Stromal cell of bone marrow (primary cell): Measurements from ENCODE around the gene CARD11.

Experiments used
- DNase-seq: peaks from one replicate; pipeline ENCODE4 v3.0.0-alpha.2; 2012; ENCODE audit warnings: low read depth

CARD11 gene

GRCh38 chr7:2981103-2981480 lies 62.6 kb downstream of the CARD11 start:
- DNase-seq = no peak

DNA sequence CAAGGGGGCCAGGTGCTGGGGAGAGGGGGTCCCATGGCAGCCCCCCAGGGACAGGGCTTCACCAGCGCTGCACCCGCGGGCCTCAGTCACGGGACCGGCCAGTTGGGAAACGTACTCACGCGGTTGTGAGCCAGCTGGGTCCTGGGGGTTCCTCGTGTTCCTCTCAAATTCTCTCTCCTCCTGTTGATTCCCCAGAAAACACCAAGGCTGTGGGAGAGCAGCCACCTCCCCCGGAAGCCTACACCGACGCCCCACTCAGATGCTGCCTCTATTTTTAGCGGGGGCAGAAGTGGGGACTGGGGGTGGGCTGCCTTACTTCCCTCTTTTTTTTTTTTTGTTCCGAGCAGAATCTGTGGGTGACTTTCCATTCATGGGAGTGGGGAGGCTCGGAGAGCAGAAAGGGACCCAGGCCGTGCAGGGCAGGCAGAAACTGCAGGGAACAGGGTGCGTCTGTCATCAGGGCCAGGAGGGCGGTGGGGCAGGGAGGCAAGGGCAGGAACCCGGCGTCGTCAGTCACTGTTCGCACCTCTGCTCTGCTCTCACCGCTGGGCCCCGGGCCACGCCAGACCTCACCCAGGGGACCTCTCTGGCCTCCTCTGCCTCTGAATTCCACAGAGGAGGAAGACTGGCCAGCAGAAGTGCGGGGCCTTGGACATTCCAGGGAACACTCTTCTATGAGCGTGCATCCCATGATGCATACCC lies 63.1 kb downstream of the CARD11 start:
- DNase-seq = no peak

- DNase-seq = no peak
Observed at GRCh38 chr7:2979951-2980350, 63.7 kb downstream of the CARD11 start.

DNA sequence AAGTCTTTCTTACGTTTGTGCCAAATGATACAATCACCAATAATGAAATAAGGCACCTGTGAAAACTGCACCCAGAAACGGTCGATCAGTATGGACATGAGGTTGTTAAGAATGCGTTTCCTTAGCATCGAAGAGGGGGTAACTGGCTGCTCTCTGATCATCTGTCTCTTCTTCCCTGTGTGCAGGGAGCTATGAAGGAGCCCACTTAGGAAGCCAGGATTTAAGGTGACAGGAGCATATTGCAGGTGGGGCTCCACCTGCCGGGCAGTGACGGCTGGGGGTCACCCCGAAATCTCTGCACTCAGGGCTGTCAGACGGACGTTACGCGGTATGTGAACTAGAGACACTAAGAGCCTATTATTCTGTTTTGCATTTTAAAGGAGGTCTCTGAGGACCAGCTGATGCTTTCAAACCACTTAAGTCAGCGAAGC lies 64.5 kb downstream of the CARD11 start:
- no peak for DNase-seq

- DNase-seq = no peak
Observed at GRCh38 chr7:2978408-2978807, 65.3 kb downstream of the CARD11 start.

DNA sequence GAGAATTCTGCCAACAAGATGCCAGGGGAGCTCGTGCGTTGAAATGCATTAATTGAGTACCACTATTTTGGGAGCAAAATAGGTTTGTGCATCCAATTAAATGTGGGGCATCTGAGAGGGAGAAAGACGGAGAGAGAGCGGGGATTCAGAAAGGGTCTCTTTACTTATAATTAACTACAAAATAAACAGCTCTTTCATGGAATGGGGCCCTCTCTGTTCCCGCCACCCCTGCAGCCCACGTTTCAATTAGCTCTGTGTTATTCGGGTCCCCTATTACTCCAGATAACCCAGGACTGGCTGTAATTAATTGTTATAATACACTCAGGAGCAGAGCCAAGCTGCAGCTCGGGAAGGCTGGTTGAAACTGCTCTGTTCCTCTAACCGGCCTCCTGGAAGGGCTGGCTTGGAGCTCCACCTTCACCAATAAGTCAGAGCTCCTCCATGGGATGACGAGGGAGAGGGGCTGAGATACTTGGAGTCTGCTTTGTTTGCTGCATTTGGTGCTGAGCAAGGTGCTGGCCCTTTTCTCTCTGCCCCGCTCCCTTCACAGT lies 67.8 kb downstream of the CARD11 start:
- DNase-seq = no peak

GRCh38 chr7:2974093-2974819 lies 69.4 kb downstream of the CARD11 start:
- DNase-seq = no peak

DNA sequence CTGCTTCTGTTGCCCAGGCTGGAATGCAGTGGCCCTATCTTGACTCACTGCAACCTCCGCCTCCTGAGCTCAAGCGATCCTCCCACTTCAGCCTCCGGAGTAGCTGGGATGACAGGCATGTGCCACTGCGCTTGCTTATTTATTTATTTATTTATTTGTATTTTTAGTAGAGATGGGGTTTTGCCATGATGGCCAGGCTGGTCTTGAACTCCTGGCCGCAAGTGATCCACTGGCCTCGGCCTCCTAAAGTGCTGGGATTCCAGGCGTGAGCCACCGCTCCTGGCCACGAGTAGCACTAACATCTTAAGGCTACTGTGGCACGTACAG lies 70.9 kb downstream of the CARD11 start:
- DNase-seq = no peak

DNA sequence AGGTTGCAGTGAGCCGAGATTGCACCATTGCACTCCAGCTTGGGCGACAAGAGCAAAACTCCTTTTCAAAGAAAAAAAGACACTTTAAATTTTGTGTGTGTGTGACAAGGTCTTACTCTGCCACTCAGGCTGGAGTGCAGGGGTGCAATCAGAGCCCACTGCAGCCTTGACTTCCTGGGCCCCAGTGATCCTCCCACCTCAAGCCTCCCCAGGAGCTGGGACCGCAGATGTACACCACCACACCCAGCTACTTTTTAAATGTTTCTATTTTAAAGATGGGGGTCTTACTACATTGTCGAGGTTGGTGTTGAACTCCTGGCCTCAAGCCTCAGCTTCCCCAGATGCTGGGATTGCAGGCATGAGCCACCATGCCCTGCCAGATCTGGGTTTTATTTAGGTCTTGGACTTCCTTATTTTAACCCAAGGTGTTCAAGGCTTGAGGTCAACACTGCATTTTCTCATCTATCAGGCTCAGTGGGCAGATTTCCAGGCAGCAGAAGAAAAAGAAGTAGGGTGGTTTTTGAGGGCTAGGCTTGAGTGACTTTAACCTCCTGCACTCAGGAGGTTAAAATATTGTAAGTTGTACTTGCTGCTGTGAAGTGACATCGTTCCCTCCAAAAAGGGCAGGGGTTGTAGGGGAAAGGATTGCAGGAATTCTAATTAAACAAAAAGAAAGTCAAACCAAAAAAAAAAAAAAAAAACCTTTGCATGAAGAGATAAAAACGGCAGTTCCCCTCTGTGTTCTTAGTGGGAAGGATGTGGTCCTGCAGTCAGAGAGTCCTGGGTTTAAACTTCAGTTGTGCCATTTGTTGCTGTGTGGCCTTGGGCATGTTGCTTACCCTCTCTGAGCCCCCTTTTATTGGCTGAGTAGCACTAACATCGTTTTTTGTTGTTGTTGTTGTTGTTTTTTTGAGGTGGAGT lies 71.5 kb downstream of the CARD11 start:
- no peak for DNase-seq

DNA sequence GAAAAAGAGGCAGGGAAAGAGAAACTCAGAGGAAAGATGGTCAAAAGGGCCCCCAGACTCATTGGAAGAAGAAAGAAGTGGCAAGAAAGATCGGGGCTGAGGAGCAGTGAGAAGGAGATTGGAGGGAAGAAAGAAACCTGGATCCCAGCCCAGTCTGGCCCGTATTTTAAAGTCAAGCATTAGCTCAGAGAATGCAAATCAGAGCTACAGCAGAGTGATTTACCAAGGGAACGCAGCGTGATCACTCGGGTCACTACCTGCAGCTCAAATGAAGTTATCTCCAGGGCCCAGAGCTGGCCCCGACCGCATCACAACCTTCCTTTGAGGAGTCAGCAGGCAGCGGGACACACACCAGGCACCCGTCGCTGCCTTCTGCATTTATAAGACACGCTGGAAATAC lies 72.8 kb downstream of the CARD11 start:
- DNase-seq = no peak

GRCh38 chr7:2970307-2970664 lies 73.4 kb downstream of the CARD11 start:
- no peak for DNase-seq

DNA sequence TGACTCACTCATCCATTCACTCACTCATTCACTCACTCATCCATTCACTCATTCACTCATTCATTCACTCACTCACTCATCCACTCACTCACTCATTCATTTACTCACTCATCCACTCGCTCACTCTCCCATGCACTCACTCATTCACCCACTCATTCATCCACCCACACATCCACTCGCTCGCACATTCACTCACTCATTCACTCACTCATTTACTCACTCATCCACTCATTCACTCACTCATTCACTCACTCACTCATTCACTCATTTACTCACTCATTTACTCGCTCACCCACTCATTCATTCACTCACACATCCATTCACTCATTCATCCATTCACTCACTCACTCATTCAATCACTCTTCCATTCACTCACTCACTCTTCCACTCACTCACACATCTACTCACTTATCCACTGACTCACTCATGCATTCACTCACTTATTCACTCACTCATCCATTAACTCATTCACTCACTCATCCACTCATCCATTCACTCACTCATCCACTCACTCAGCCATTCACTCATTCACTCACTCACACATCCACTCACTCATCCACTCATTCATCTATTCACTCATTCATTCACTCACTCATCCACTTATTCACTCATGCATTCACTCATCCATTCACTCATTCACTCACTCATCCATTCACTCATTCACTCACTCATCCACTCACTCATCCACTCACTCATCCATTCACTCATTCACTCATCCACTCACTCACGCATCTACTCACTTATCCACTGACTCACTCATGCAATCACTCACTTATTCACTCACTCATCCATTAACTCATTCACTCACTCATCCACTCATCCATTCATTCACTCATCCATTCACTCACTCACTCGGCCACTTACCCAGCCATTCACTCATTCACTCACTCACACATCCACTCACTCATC lies 74.0 kb downstream of the CARD11 start:
- DNase-seq = no peak

DNA sequence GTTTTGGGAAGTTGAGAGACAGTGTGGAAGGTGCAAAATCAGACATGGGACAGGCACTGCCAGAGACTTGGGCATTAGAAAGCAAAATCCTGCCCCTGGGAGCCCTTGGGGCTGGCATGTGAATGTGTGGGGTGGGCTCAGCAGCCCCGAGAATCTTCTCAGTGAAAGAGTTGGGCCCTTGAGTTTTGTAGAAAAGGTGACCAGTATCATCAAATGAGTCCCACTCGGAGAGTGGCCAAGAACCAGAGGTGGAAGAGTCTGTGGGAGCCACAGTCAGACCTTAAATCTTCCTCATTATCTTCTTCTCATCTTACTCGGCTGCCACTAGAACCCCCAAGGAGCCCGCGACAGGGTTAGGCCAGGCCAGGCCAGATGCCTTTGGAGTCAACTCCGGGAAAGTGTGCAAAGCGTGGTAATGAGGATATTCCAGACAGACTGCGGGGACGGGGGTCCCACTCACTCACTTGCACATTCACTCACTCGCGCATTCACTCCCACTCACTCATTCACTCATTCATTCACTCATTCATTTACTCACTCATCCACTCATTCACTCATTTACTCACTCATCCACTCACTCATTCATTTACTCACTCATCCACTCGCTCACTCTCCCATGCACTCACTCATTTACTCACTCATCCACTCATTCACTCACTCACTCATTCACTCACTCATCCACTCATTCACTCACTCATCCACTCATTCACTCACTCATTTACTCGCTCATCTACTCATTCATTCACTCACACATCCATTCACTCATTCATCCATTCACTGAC lies 74.9 kb downstream of the CARD11 start:
- no peak for DNase-seq

GRCh38 chr7:2968176-2968575 lies 75.5 kb downstream of the CARD11 start:
- no peak for DNase-seq

DNA sequence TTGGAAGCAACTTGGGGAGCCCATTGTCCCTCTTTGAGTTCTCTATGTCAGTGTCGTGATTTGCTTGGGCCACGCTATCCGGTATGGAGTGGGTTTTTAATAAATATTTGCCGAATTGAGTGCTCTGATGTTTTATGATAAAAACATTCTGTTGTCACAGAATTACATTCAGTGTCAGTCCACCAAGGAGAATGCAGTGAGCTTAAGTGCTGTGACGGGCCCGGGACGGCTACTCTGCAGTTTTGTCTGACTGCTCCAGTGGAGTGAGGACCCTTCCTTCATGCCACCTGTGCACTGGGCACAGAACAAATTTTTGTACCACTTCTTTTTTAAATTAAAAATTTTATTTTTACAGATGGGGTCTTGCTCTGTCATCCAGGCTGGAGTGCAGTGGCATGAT lies 76.0 kb downstream of the CARD11 start:
- DNase-seq = no peak

GRCh38 chr7:2967253-2967652 lies 76.4 kb downstream of the CARD11 start:
- DNase-seq = no peak

DNA sequence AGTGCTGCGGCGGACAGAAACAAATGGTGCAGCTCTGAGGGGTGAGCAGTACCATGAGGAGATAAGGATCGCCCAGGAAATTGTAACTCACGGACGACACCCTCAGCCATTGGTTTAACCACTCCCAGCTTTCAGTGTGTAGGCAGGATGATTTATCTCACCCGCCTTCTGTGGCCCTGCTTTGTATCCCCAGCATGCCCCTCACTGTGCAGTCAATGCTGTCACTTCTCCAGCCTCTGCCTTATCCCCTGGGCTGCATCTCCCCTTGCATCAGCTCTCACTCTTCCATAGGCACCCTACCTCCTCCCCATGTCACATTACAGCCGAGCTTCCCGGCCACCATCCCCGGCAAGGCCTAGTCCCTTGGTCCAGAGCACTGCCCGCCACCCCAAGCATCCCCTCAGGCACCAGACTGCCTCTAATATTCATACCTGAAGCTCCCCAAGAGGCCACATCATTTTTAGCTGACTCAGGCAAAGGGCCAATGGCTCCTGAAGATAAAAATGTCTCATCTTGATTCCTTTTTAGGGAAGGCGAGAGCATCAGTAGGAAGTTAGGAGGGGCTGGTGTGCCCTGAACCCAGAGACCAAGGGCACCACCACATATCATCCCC lies 77.1 kb downstream of the CARD11 start:
- no peak for DNase-seq

GRCh38 chr7:2965745-2966270 lies 77.9 kb downstream of the CARD11 start:
- no peak for DNase-seq

GRCh38 chr7:2965301-2965700 lies 78.4 kb downstream of the CARD11 start:
- no peak for DNase-seq

GRCh38 chr7:2964208-2964607 lies 79.5 kb downstream of the CARD11 start:
- no peak for DNase-seq
